Head of caudate nucleus (tissue), 42 donors: ENCODE data around the gene FIGNL1.

Source experiments
- DNase-seq, 42 donors: peaks; one replicate each; pipeline versions ENCODE4 v3.0.0 to v3.0.0-alpha.2; 2020 to 2021; ENCODE audit warnings: mixed read lengths in 7 of 42
- intact Hi-C: fragments of 100-400 bp; cut with DNase I; formaldehyde crosslinking; loops from one replicate; pipeline ENCODE4 v1.15.0; 2022

Gene FIGNL1

DNA sequence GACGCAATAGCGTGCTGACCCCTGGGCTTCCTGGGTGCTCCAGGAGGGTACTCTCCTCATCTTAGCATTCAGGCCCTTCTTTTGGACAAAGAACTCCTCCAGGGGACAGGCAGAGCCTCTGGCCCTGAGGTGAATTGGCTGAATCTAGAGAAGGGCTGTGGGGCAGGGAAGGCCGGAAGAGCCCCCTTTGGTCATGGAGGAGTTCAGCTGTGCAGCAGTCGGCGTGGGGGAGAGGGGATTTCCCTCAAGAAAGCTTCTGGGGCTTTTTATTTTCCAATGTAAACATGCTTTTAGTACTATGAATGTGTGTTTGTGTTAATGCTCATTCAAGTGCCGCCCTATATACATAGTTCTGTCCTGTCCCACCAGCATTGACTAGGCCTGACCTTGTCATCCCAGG is 38.8 kb downstream of the FIGNL1 start:
- intact Hi-C loops, result no loop called here

GRCh38 chr7:50409856-50410745 is 40.0 kb downstream of the FIGNL1 start:
- DNase-seq, result no peak
- intact Hi-C loops, result no loop called here

More for the DNA sequence above, 38.8 kb downstream of the FIGNL1 start:
- no peak for DNase-seq

DNA sequence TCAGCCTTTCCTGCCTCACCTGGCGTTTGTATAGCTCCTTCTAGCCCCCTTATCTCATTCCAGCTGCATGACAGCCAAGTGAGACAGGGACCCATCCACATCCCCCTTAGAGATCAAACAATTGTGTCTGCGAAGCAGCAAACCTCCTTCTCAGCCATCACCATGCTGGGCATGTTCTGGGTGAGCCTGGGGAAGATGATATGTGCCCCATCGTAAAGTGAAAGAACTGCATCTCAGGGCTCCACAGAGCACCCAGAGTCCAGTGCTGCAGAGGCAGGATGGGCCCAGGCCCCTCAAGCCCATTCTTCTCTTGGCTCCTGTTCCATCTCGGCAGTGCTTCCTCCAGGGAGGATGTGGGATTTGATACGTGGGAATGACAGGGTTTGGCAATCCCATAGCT is 43.2 kb downstream of the FIGNL1 start:
- intact Hi-C loops, result no loop called here
- DNase-seq, result no peak

GRCh38 chr7:50405221-50405620 is 44.9 kb downstream of the FIGNL1 start:
- DNase-seq, result peak in 1 of 42 donors; percentile 41
- intact Hi-C loops, result no loop called here

- intact Hi-C loops, result no loop called here
- peak in 1 of 42 donors; percentile 37 for DNase-seq
Observed at GRCh38 chr7:50404392-50404791, 45.8 kb downstream of the FIGNL1 start.

- intact Hi-C loops, result no loop called here
- no peak for DNase-seq
Observed at GRCh38 chr7:50400114-50400513, 50.0 kb downstream of the FIGNL1 start.

DNA sequence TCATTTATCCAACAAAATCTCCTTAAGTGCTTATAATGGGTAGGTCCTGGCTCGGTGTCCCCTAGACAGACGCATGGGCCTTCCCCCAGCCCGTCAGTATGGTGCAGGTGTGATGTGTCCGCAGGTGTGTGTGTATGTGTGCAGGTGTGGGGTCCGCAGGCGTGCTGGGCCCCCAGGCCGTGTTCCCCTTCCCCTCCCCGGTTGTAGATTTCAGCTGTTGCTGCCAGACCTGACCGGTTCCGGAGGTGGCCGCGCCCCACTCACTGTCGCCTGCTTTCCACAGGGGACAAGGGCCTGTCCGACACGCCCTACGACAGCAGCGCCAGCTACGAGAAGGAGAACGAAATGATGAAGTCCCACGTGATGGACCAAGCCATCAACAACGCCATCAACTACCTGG is 50.5 kb downstream of the FIGNL1 start:
- intact Hi-C loops, result no loop called here
- DNase-seq, result no peak

GRCh38 chr7:50399206-50399605 is 50.9 kb downstream of the FIGNL1 start:
- no peak for DNase-seq
- intact Hi-C loops, result no loop called here

GRCh38 chr7:50397971-50398324 is 52.2 kb downstream of the FIGNL1 start:
- DNase-seq, result no peak
- intact Hi-C loops, result no loop called here

DNA sequence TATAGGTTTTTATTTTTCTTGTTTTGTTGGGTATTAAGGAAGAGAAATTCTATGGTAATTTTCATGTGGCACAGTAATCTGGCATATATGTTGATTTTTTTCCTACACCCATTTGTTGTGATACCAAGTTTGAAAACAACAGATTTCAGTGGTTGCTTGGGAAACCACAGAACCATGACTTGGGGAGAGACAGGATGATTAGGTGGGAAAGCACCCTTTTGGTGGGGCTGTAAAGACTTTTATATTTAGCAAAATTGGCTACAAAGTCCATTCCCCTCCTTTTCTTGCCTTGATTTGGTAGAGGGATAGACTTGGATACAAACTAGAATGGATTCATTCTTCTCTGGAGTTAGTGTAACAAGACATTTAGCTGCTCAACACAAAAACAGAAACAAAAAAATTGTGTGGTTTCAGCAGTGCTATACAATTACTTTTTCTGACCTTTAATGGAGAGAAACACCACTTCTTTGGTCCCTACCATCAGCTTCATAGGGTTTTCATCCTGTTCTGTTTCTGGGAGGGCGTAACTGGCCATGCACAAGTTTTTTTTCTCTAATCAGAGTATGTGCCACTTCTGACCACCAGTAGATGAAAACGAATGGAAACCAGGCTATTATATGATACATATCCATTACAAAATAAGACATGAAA is 52.7 kb downstream of the FIGNL1 start:
- intact Hi-C loops, result no loop called here
- DNase-seq, result no peak

- intact Hi-C loops, result no loop called here
- DNase-seq, result no peak
Observed at GRCh38 chr7:50396856-50397255, 53.3 kb downstream of the FIGNL1 start.

DNA sequence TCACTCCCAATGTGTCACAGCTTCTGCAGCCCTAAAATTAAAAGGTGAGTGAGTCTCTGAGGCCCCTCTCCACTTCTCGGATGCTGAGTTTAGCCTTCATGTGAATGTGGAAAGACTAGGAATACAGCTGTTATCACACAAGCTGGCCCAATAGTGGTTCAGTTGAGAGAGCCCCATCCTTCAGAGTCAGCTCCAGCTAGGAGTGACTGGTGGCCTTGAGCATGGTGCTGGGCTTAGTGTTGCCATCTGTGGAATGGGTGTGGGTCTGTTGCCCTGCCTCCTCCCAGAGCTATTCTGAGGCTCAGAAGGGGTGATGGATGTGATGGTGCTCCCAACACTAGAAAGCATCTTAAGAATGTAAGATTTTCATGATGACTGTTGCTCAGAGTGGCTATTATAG is 55.8 kb downstream of the FIGNL1 start:
- no peak for DNase-seq
- intact Hi-C loops, result no loop called here
